ENCODE measurements around the gene FBXO47. TPM values are rescaled to one million over a fixed set of nuclear protein-coding genes. Genes with fewer than 3 reads are reported as not detected.
A peak's percentile ranks its signal among the peaks of the same experiment; 100 is the strongest.

FBXO47 gene
- total and polyA plus RNA-seq, 2 donors (not counting 3 experiments of a cell fraction or from before 2014, with no cell fraction given) = not detected

DNA sequence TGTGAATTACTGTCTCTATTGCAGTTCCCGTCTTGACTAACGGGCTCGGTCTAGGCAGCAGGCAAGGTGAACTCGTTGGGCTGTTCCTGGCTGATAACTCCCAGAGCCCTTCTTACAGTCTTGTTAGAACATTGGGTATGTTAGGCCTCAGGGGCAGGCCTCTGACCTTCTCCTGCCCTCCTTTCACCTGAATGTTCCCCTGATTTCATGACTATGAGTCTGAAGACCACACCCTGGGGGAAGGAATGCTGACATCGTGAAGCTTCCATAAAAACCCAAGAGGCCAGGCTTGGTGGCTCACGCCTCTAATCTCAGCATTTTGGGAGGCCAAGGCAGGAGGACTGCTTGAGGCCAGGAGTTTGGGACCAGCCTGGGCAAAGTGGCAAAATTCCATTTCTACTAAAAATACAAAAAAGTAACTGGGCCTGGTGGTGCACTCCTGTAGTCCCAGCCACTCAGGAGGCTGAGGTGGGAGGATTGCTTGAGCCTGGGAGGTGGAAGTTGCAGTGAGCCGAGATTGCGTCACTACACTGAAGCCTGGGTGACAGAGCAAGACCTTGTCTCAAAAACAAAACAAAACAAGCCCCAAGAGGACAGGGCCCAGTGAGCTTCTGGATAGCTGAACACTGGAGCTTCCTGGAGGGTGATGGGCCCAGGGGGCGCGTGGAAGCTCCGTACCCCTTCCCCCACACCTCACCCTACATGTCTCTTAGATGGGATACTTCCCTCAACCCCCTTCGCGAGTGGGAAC is 47.8 kb upstream of the FBXO47 start:
- no peak overlapping the region for H3K9ac ChIP-seq (replicated peaks; ENCODE audit: extremely low read depth, insufficient read depth, low read length)
- ChIA-PET POLR2A (no interaction called here), CTCF (interaction anchor here (1.4 to 1.7 kb wide), 3 partner anchors 12 to 40 kb away, joined by 4 to 8 read pairs (median 5); no protein-coding TSS in a partner anchor)
- BruUV-seq (replicated peaks) = no TSS peak
- H3K9me1 ChIP-seq (replicated peaks; ENCODE audit: control insufficient read depth, extremely low read depth, insufficient read depth, low read length) = no peaks in the 10 kb centered on the region
- H3K4me2 ChIP-seq (ENCODE audit: insufficient read depth, low read length) = no peak overlapping the region
- no peaks in the 10 kb centered on the region for H3K27me3 ChIP-seq (ENCODE audit: control insufficient read depth in 2 of 2, insufficient read depth in 2 of 2, low read length in 2 of 2)
- no peaks in the 10 kb centered on the region for H3K36me3 ChIP-seq (ENCODE audit: control insufficient read depth in 2 of 2, extremely low read depth in 1 of 2, insufficient read depth in 2 of 2, low read length in 2 of 2)
- H3K9me3 ChIP-seq (replicated peaks; ENCODE audit: control insufficient read depth, insufficient read depth, low read length) = no peaks in the 10 kb centered on the region
- peak overlapping the region; percentile 37 for H2AFZ ChIP-seq (ENCODE audit: low read depth, low read length)
- peaks cover 15% of the 10 kb centered on the region for H3K4me1 ChIP-seq (ENCODE audit: control insufficient read depth, extremely low read depth, insufficient read depth, low read length)
- TF ChIP-seq POLR2A (IDR thresholded peaks at IDR 0.05; ENCODE audit: low read depth, low read length) (no peak), POLR2AphosphoS5 (IDR thresholded peaks at IDR 0.05; ENCODE audit: insufficient read depth, low read depth, low read length) (no peak), GATA2 (IDR thresholded peaks at IDR 0.05; ENCODE audit: insufficient read depth, insufficient read length, low read depth, low read length) (no peak)
- H3K4me3 ChIP-seq (replicated peaks in 1 of 3; ENCODE audit: insufficient read depth in 1 of 3, low read depth in 1 of 3, low read length in 3 of 3) = no peak overlapping the region
- H3K79me2 ChIP-seq (ENCODE audit: control insufficient read depth, insufficient read depth, low read length) = no peaks in the 10 kb centered on the region
- dilution Hi-C loops (cut with MboI; ENCODE audit: extremely low pct_ligation_motif_present, low sequenced_read_pairs) = no loop called here
- no peaks in the 10 kb centered on the region for H4K20me1 ChIP-seq (replicated peaks; ENCODE audit: control insufficient read depth, extremely low read depth, insufficient read depth, low read length)
- DNase-seq (ENCODE audit: low read depth, low spot score) (no peak), FAIRE-seq (no peak)
- intact Hi-C loops (cut with micrococcal nuclease) = no loop called here
- no peak overlapping the region for H3K27ac ChIP-seq (ENCODE audit: insufficient read depth, low read depth, low read length)

DNA sequence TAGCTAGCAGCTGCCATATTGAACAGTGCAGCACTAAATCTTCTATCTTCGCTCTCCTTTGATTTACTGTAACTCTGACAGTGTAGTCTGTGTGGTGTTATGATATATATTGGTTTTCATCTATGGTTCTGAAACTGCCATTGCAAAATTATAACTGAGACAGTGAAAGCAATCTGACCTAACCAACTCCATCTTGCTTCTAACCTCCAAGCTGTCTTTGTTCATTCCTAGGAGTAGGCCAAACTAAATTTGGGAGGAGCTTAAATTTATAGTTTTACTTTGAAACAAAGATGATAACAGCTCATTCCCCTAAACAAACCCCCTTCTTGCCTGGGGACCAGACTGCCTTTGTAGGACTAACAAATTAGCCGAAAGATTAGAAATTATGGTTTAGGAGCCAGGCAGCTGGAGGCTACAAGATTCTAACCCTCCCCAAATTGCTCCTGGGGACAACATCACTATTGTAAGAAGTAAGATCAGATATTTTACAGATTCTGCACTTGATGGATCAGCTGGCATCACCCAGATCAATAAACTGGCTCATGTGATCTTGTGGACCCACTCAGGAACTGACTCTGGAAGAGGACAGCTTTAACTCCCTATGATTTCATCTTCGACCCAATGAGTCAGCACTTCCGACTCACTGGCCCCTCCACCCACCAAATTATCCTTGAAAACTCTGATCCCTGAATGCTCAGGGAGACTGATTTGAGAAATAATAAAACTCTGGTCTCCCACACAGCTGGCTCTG is 47.0 kb upstream of the FBXO47 start:
- POLR2A ChIA-PET = no interaction called here
- TF ChIP-seq JUN (IDR thresholded peaks at IDR 0.05; ENCODE audit: borderline replicate concordance, insufficient read depth, insufficient read length, low read depth) = peak; percentile 53
- TF ChIP-seq, protein P1, sequence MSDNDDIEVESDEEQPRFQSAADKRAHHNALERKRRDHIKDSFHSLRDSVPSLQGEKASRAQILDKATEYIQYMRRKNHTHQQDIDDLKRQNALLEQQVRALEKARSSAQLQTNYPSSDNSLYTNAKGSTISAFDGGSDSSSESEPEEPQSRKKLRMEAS (IDR thresholded peaks at IDR 0.05; ENCODE audit: insufficient read depth, insufficient read length) = no peak
- TF ChIP-seq FOS (IDR thresholded peaks at IDR 0.05; ENCODE audit: borderline replicate concordance, insufficient read depth, low read length) = peak; percentile 70
- no peak for TF ChIP-seq POLR2A (IDR thresholded peaks at IDR 0.05; ENCODE audit: low read depth, low read length)
- DNase-seq (ENCODE audit: low read depth, low spot score) = peak; percentile 32
- Histone ChIP-seq H3K27me3 (ENCODE audit: control insufficient read depth in 2 of 2, insufficient read depth in 2 of 2, low read length in 2 of 2) (no peaks in the 10 kb centered on the region), H2AFZ (ENCODE audit: low read depth, low read length) (peak overlapping the region; percentile 37), H3K9ac (replicated peaks; ENCODE audit: extremely low read depth, insufficient read depth, low read length) (no peak overlapping the region), H3K4me2 (ENCODE audit: insufficient read depth, low read length) (no peak overlapping the region), H3K4me1 (ENCODE audit: control insufficient read depth, extremely low read depth, insufficient read depth, low read length) (peaks cover 15% of the 10 kb centered on the region), H3K36me3 (ENCODE audit: control insufficient read depth in 2 of 2, extremely low read depth in 1 of 2, insufficient read depth in 2 of 2, low read length in 2 of 2) (no peaks in the 10 kb centered on the region), H3K4me3 (replicated peaks in 1 of 3; ENCODE audit: insufficient read depth in 1 of 3, low read depth in 1 of 3, low read length in 3 of 3) (no peak overlapping the region), H3K79me2 (ENCODE audit: control insufficient read depth, insufficient read depth, low read length) (no peaks in the 10 kb centered on the region), H3K9me3 (replicated peaks; ENCODE audit: control insufficient read depth, insufficient read depth, low read length) (no peaks in the 10 kb centered on the region), H3K9me1 (replicated peaks; ENCODE audit: control insufficient read depth, extremely low read depth, insufficient read depth, low read length) (no peaks in the 10 kb centered on the region), H3K27ac (ENCODE audit: insufficient read depth, low read depth, low read length) (no peak overlapping the region), H4K20me1 (replicated peaks; ENCODE audit: control insufficient read depth, extremely low read depth, insufficient read depth, low read length) (no peaks in the 10 kb centered on the region)
- BruUV-seq (replicated peaks) = no TSS peak
- FAIRE-seq = peak; percentile 67
- dilution Hi-C loops (cut with MboI; ENCODE audit: extremely low pct_ligation_motif_present, low sequenced_read_pairs) = no loop called here
- CTCF ChIA-PET = interaction anchor here (1.4 to 1.7 kb wide), 3 partner anchors 11 to 41 kb away, joined by 4 to 8 read pairs (median 5); no protein-coding TSS in a partner anchor
- intact Hi-C loops (cut with micrococcal nuclease) = no loop called here

All from endothelial cell of umbilical vein (primary cell).